ENCODE data around the gene YIPF1. TPM values are rescaled to one million over a fixed set of nuclear protein-coding genes. Genes with fewer than 3 reads are reported as not detected.

Gene YIPF1
- total RNA-seq, 1 donor = 31.1 TPM

GRCh38 chr1:53896635-53897229, 7.1 kb upstream of the YIPF1 start:
- TF ChIP-seq, protein P1, sequence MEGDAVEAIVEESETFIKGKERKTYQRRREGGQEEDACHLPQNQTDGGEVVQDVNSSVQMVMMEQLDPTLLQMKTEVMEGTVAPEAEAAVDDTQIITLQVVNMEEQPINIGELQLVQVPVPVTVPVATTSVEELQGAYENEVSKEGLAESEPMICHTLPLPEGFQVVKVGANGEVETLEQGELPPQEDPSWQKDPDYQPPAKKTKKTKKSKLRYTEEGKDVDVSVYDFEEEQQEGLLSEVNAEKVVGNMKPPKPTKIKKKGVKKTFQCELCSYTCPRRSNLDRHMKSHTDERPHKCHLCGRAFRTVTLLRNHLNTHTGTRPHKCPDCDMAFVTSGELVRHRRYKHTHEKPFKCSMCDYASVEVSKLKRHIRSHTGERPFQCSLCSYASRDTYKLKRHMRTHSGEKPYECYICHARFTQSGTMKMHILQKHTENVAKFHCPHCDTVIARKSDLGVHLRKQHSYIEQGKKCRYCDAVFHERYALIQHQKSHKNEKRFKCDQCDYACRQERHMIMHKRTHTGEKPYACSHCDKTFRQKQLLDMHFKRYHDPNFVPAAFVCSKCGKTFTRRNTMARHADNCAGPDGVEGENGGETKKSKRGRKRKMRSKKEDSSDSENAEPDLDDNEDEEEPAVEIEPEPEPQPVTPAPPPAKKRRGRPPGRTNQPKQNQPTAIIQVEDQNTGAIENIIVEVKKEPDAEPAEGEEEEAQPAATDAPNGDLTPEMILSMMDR (IDR thresholded peaks at IDR 0.05; ENCODE audit: insufficient read depth, low read depth, low read length) = no peak
- peak; percentile 91 for DNase-seq (ENCODE audit: low read depth)
- H3K4me3 ChIP-seq (ENCODE audit: low read depth, low read length) = no peak overlapping the region

- H3K4me3 ChIP-seq (ENCODE audit: low read depth, low read length) = no peak overlapping the region
- TF ChIP-seq, protein P1 (IDR thresholded peaks at IDR 0.05; ENCODE audit: insufficient read depth, low read depth, low read length) = no peak
- DNase-seq (ENCODE audit: low read depth) = no peak
Measured at GRCh38 chr1:53895421-53895820, 5.8 kb upstream of the YIPF1 start.

DNA sequence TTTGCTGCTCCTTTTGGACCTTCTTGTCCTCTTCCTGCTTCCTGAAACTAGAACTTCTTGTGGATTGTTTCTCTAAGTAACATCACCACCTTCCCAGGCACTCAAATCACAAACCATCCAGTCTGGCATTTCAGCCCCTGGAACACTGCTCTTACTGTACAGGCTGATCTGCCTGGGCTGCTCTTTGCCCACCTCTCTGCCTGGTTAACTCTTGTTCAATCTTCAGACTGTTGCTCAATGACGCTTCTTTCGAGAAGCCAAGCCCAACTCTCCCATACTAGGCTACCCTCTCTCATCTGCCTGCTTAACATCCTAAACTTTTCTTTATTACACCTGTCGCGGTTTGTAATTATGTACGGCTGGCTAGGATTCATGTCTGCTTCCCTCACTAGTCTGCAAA, 5.0 kb upstream of the YIPF1 start:
- no peak for DNase-seq (ENCODE audit: low read depth)
- H3K4me3 ChIP-seq (ENCODE audit: low read depth, low read length) = no peak overlapping the region

GRCh38 chr1:53893999-53894636, 4.5 kb upstream of the YIPF1 start, which contains the start of gene DIO1:
TSS of gene DIO1 (plus strand) at chr1:53894187. CDS start at chr1:53894211, 24 bp downstream.
- no peak within 1 kb of the TSS for H3K4me3 ChIP-seq (ENCODE audit: low read depth, low read length)
- TF ChIP-seq, protein P1 (IDR thresholded peaks at IDR 0.05; ENCODE audit: insufficient read depth, low read depth, low read length) = no peak

More for the DNA sequence above, 5.0 kb upstream of the YIPF1 start:
- TF ChIP-seq, protein P1 (IDR thresholded peaks at IDR 0.05; ENCODE audit: insufficient read depth, low read depth, low read length) = no peak

DNA sequence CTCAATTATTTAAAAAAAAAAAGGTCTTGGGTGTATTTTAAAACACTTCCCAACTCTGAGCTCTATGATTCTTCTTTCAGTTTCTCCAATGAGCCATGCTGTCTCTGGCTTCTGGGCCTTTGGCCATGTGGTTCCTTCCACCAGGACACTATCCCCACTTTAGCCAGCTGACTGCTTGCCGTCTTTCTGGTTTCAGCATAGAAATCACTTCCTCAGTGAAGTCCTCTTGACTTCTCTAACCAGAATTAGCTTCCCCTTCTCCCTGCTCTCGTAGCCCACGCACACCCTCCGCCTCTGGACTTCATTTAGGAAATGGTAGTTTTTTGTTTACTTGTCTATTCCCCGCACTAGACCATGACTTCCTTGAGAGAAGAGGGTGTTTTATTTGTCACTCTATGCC, 3.3 kb upstream of the YIPF1 start:
- DNase-seq (ENCODE audit: low read depth) = no peak
- H3K4me3 ChIP-seq (ENCODE audit: low read depth, low read length) = no peak overlapping the region
- TF ChIP-seq, protein P1 (IDR thresholded peaks at IDR 0.05; ENCODE audit: insufficient read depth, low read depth, low read length) = no peak

More at GRCh38 chr1:53893999-53894636, 4.5 kb upstream of the YIPF1 start, which contains the start of gene DIO1:
- no peak for DNase-seq (ENCODE audit: low read depth)

- no peak overlapping the region for H3K4me3 ChIP-seq (ENCODE audit: low read depth, low read length)
- TF ChIP-seq, protein P1 (IDR thresholded peaks at IDR 0.05; ENCODE audit: insufficient read depth, low read depth, low read length) = no peak
- no peak for DNase-seq (ENCODE audit: low read depth)
Measured at GRCh38 chr1:53891678-53892077, 2.1 kb upstream of the YIPF1 start.

All from fibroblast of villous mesenchyme (primary cell).